HTR-8/SVneo (cell line): Measurements from ENCODE around the gene ARHGAP10.

Experiments used
- DNase-seq: peaks from one replicate; pipeline ENCODE4 v3.0.0; 2011; ENCODE audit warnings: low spot score, mixed read lengths; ENCODE audit not compliant: insufficient read length
- FAIRE-seq: peaks from 2 replicates; lab custom pipeline; 2011; peaks lifted over from hg19 to GRCh38; lab: Jason Lieb, UNC

ARHGAP10 gene

DNA sequence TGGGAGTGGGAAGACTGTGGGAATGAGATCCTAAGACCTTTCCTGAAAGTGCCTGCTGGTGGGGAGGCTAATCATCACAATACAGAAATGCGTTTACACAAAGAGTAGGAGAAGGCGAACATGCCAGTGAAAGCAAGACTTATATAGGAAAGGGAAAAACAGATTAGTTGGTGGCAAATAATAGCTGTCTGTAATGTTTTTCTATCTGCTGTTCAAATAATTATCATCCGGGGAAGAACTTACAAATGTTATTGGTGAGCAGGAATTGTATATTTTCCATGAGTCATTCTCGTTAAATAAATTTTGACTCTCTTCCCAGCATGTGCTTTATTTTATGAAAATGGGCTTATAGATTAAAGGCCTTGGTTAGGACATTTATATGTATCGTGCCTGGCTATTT, 196.5 kb downstream of the ARHGAP10 start:
- no peak for DNase-seq
- FAIRE-seq, result no peak

DNA sequence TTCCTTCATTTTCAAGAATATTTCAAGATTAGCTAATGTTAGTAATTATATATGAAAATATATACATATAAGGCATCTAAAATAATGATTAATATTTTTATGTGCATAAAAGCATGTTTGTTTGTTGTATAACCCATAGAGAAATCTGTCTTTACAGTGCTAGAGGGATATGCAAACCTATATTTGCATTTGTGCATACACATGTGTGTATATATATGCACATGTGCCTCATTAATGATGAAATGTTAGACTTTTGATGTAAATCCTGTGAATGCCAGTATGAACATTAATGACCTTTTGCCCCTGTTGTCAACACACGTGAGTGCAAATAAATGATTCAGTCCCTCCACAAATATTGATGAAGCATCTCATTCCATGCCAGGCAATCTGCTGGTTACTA, 197.9 kb downstream of the ARHGAP10 start:
- no peak for DNase-seq
- FAIRE-seq, result no peak

DNA sequence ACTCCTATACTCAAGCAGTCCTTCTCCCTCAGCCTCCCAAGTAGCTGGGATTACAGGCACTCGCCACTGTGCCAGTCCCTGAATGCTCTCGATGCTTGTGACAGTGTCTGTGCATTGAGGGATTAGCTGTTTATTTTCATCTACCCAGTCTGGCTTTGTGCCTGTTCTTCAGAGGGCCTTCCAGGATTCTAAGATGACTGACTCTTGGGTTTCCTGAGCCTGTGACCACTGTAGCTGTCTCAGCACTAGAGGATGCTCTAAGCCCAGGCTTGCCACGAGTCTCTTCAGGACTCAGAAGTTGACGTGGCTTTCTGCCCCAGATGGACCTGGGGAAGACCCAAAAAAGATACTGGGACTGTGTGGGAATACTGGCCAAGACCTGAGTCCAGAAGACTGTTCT, 201.4 kb downstream of the ARHGAP10 start:
- FAIRE-seq, result no peak
- no peak for DNase-seq

DNA sequence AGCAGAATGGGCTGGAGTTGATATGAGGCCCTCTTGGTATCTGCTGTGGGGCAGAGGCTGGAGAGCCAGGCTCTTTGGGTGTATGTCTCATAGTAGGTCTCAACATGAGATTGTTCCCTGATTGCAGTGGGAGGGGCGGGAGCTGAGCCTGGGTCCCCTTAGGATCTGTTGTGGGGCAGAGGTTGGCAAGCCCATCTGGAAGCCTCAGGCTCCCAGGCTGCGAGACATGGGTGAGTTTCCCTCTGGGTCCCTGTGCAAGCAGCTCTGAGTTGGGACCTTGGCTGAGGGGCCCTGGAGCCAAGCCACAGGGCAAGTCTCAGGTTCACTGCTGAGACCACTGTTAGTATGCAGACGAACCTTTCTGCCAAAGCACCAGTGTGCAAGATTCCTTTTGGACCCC, 201.9 kb downstream of the ARHGAP10 start:
- DNase-seq (no peak), FAIRE-seq (no peak)

DNA sequence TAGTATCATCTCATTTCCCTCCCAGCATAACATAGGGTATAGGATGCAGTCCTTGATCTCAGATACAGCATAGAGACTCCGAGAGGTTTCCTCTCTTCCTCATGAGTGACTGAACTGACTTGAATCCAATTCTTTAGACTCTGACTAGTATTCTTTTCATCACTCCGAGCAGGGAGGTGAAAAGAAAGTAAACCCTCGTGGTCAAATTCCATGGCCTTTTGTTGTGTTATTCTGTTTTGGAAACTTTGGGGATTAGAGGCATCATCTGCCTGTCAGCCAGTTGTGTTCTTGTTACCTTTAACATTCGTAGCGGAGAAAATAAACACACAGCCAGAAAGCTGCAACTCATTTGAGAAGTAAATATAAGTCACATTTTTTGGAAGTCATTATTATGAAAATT, 206.6 kb downstream of the ARHGAP10 start:
- FAIRE-seq (no peak), DNase-seq (no peak)

DNA sequence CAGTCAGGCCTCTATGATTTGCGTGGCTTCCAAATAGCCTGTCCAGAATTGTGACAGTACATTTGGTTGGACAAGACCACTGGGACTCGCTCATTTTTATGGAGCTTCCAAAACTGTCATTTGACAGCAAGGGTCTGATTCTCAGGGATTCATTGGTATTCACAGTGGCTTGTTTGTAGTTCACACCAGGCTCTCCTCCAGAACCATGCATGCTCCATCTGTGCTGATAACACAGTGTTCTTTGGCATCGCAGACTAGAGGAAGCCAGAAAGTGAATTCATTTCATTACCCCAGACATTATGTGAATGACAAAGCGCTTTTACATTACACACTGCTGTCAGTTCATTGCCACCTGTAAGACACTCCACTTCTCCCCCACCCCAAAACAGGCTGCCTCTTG, 208.3 kb downstream of the ARHGAP10 start:
- no peak for FAIRE-seq
- DNase-seq, result no peak

DNA sequence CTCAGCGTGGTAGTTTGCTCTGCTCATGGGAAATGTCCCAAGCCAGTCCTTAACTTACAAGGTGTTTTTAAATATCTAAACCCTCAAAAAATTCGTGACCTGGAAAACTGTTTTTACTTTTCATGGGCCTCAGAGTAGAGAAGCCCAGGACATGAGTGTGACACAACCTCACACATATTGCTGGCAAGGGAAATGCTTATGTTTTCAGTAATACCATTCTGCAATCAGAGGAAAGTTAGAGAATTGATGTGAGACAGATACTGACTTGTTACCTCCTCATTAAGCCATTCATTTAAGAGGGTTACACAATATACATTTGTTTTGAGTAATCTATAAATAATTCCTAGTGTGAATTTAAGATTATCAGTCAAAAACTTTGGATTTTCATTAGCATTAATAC, 209.5 kb downstream of the ARHGAP10 start:
- FAIRE-seq (no peak), DNase-seq (no peak)

DNA sequence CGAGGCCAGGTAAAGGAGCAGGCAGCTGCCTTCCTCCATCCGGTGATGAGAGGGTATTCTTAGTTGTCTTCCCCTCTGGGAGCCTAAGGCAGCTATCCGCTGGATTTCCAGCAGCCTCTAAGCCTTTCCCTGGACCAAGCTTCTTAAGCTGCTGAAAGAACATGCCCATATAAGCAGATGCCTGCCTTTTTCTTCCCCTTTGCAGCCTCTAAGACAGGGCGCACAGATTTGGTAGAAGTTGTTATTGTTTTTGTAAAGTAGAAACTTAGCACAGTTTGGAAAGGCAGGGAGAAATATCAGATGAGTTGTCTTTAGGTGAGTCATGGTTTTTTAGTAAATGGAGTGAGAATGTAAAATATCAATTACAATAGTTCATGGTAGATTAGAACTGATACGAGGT, 210.8 kb downstream of the ARHGAP10 start:
- no peak for DNase-seq
- no peak for FAIRE-seq

DNA sequence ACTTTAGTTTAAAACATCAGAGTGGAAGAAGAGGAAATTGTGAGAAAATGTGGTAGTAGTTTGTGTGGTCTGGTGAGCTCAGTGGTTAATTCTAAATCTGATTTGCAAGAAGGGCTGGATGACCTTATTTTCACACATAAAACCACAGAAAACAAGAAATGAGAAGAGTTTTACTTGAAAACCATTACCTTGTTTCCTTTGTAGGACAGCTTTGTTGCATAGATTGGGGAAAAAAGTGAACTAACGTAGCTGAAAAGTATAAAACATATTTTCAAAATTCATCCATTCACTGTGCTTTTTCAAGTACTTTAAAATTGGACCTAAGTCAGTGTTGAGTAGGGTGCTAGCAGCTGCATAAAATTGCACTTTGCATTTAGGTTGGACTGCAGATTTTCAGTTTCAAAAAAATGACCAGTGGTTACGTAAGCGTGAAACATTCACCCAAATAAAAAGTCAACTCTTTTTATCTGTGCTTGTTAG, 211.3 kb downstream of the ARHGAP10 start:
- FAIRE-seq, result no peak
- DNase-seq, result no peak

DNA sequence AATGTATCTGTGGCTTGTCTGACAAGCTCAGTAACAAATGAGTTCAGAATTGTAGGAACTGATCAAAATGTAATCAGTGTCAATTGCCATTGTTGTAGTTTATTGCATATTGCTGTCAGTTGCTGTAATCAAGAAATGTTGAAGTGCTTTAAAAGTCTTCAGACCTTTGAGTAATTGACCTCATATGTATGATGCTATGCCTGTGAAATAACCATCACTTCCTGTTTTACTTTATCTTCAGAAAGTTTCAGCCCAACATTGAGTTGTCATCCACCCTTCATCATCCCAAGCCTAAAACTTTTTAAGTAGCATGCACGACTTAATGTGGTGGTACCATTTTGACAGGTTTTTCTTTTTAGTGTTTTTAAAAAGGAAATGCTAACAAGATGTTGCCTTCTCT, 212.4 kb downstream of the ARHGAP10 start:
- no peak for FAIRE-seq
- DNase-seq, result no peak

DNA sequence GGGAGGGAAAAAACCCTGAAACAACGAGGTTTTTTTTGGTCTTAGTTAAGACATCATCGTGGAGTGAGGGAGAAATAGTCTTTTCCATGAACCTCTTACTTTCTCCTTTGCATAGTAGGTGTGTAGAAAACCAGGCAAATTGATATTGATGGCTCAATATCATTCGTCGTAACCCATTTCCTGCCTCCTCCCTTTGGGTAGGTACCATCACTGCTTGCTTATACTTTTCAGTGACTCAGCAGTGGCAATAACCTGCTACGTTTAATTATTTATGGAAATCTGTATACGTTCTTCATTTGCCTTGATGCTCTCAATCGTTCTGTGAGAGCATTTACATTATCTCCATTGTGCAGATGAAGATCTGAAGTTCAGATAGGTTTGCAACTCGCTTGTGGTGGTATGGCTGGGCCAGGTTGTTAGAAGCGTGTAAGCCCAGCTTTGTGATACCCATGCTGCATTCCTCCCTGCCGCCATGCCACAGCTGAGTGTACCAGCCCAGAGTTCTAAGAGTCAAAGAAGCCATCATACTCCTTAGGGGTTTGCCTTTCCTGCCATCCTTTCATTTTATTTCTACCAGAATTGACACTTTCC, 212.9 kb downstream of the ARHGAP10 start:
- no peak for DNase-seq
- no peak for FAIRE-seq

DNA sequence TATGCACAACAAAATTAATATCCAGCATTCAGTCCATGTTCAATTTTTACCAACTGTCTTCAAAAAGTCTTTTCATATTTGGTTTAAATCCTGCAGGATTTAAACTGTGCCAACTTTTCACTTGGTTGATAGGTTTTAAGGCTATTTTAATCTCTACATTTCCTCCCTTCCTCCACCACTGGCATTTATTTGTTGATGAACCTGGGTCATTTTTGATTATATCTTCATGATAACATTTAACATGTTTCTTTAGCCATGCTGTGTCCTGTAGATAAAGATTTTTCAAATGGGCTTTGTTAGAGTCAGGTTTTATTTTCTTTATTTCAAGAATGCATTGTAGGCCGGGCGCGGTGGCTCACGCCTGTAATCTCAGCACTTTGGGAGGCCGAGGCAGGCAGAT, 216.4 kb downstream of the ARHGAP10 start:
- FAIRE-seq (no peak), DNase-seq (no peak)

DNA sequence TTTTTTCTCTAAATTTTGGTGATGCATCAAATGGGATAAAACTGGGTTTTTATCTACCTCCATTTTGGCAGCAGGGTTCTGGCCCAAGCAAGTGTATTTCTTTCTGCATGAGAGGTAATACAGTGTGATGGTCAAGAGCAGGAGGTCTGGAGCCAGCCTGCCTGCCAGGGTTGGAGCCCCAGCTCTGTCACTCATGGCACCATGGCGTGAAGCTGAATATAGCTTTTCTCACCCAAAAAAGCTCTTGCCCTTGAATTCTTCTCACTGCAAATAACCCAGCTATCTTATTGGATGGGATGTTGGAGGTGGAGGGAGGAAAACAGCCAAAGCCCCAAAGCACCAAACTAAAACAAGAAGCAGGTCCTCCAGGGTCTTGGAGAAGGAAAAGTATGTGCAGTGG, 218.4 kb downstream of the ARHGAP10 start:
- no peak for FAIRE-seq
- DNase-seq, result no peak

DNA sequence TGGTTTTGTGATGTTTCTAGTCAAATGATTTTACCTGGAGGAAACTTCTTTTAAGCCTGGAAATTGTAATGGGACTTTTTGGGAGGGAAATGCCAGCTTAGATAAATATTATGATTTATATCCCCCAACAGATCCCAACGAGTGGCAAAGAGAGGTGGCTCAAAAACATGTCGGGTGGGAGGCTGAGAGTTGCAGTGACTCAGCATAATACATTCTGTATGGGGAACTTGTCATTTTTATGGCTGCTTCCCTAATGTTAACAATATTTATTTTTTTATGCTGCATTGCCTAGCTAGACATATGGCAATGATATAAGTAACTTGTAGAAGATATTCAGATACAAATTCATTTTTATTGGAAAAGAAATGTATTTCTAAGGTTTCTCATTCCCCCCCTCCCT, 219.0 kb downstream of the ARHGAP10 start:
- no peak for DNase-seq
- FAIRE-seq, result no peak

DNA sequence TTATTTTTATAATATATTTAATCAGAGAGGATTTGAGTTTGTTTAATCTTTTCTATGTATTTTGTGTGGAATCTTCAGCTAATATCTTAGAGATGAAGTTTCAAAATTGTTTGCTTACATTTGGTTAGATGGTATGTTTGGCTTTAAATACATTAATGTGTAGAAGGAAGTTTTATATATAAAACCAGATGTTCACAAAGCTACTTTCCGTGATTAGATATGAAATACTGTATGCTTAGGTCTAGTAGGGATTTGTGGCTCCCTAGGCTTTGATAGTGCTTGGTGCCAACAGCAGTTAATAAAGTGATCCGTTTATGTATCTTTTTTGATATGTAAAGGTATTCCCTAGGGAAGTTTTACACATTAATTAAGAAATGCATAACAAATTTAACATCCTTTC, 223.0 kb downstream of the ARHGAP10 start:
- FAIRE-seq (no peak), DNase-seq (no peak)

DNA sequence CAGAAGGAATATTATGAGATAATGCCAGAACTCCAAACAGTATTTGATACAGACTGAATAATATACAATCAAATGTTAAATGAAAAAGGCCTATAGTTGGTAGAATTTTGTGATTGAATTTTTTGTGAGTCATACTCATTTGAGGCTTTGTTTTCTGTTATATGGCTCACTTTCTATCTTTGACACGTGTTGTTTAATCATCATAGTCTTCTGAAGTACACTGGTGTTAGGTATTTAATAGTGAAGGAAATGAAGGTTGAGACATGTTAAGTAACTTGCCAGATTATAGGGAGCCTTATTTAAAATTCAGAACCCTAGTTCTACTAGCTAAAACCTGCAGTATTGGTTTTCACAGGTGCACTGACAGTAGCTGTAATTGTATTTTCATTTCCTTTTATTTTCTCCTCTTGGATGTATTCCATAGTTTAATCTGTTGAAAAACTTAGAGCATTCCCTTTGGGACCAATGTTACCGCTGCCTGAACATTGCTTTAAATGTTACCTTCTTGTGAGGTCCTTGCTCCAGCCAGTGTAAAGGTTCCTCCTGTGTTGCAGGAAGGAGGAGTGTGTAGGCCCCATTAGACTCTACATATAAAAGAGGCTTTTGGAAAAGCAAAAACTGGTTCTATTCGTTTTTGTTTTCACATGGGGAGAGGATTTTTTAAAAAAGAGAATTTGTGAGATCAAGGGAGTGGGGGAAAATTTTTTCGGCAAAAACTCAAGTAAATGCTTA, 224.1 kb downstream of the ARHGAP10 start:
- DNase-seq (no peak), FAIRE-seq (no peak)

DNA sequence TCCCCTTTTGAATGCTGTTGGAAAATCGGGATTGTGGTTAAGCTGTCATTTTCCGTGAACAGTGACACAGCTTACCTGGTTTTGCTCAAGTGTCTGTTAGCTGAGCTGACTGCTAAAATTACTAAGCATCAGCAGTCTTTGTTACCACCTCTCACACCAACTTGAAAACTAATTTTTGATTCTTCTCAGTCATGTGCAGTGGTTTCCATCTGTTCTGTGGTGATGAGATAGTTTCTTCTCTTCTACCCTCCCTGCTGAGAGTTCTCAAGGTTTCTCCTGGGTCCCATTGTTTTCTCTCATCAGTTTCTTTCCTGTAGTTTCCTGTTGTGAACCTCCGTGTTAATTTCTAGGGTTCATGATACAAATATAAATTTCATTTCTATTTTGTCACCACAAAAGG, 225.6 kb downstream of the ARHGAP10 start:
- FAIRE-seq (peak; percentile 16), DNase-seq (no peak)

DNA sequence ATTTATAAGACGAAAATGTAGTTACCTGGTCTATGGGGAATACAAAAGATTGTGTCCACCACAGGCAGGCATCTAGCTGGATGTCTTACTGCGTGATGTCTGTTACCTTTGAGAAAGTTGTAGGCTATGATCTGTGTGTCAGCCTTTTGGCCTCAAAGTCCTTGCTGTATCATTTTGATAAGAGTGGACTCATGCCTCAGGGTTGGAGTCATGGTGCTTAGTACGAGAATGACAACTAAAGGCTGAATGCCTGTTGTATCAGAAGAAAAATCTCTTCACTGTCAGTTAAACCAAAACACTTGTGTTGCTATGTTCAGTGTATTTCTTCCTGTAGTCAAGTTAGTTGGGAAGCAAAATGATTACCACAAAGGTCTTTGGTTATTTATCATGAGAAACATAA, 226.2 kb downstream of the ARHGAP10 start:
- no peak for FAIRE-seq
- DNase-seq, result no peak

DNA sequence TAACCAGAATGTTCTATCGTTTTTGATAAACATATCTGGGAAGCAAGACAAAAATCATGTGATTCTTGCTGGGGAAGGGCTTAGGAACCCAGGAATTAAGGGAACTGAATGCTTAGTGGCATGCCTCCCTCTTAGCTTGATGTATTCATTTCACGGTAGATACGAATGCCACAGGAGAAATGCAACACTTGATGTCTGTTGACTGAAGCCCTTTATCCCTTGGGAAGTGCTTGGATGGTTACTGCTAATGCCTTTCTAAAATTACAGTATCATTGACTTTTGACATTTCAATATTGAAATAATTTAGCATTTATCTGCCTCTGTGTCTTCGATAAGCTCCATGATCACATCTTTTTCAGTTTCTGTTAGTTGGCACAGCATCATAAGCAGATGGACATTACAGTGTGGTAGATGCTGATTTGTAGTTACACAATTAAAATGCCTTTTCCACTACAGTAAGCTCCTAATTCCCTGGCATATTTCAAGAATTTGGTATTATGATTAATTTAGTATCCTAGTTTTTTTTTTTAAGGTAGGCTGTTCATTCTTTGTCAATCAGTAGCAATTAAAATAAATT, 226.7 kb downstream of the ARHGAP10 start:
- FAIRE-seq, result peak; percentile 40
- DNase-seq, result no peak

DNA sequence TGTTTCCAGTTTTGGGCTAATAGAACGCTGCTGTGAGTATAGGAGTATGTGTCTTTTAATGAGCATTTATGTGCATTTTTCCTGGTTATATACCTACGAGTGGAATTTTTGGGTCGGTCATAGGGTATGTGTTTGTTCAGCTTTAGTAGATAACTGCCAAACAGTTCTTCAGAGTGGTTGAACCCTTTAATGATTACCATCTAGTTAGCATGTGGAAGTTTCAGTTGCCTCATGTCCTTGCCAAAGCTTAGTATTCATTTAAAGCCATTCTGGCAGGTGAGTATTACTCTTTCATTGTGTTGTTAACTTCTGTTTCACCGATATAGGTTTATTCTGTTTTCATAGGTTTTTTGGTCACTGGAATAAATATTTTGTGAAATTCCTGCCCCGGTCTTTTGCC, 229.1 kb downstream of the ARHGAP10 start:
- DNase-seq (no peak), FAIRE-seq (no peak)

DNA sequence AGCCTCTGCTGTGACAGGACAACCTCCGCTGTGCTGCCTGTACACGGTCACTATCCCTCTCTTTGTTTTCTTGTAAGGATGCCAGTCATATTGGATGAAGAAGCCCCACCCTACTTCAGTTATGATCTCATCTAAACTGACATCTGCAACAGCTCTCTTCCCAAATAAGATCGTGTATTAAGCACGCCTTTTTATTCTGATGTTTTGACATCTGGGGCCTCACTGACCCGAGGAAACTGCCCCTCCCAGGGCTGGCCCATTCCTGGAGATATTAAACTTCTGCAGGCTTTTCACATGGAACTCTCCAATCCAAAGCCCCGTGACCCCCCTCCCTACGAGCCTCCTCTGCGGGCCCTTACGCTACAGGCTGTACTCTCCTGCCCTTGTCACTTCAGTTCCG, 232.0 kb downstream of the ARHGAP10 start:
- FAIRE-seq (no peak), DNase-seq (no peak)
